ENCODE measurements around the gene DEFB113.

DEFB113 gene

GRCh38 chr6:49935387-49935786 lies 34.0 kb downstream of the DEFB113 start:
- no peak for DNase-seq (ENCODE audit: low spot score)

GRCh38 chr6:49934770-49935169 lies 34.7 kb downstream of the DEFB113 start:
- no peak for DNase-seq (ENCODE audit: low spot score)

- no peak for DNase-seq (ENCODE audit: low spot score)
These were observed 35.9 kb downstream of the DEFB113 start for GRCh38 chr6:49933526-49933925.

GRCh38 chr6:49929340-49929739 lies 40.1 kb downstream of the DEFB113 start:
- no peak for DNase-seq (ENCODE audit: low spot score)

- no peak for DNase-seq (ENCODE audit: low spot score)
These were observed 45.6 kb downstream of the DEFB113 start for GRCh38 chr6:49923826-49924225.

GRCh38 chr6:49919935-49920644 lies 49.3 kb downstream of the DEFB113 start:
- DNase-seq (ENCODE audit: low spot score): no peak

GRCh38 chr6:49919261-49919660 lies 50.2 kb downstream of the DEFB113 start:
- no peak for DNase-seq (ENCODE audit: low spot score)

- no peak for DNase-seq (ENCODE audit: low spot score)
These were observed 50.6 kb downstream of the DEFB113 start for GRCh38 chr6:49918787-49919186.

Measured in putamen (tissue), 1 donor.